Skin epidermis (tissue), 12 donors: ENCODE data around the gene TIAM1.
"Not testable (repeated sequence)": the region's sequence is repeated elsewhere in the genome, so short reads cannot be mapped to it uniquely, and the experiment has no call there.

ENCODE experiments used
- H3K27ac ChIP-seq, 21 experiments: fragments of 200-600 bp; sonication (generic) in 11 of 21; one replicate each; pipeline ENCODE4 v1.5.0; 2020; ENCODE audit warnings: mild to moderate bottlenecking in 3 of 21, inconsistent platforms in 2 of 21, moderate library complexity in 2 of 21
- H3K4me3 ChIP-seq, 7 experiments: fragments of 200-600 bp; sonication (generic) in 2 of 7; one replicate each; pipeline ENCODE4 v1.5.0; 2020; ENCODE audit warnings: inconsistent platforms in 2 of 7, mild to moderate bottlenecking in 2 of 7, moderate library complexity in 1 of 7

The TIAM1 gene

GRCh38 chr21:31228723-31229122 lies 115.3 kb downstream of the TIAM1 start:
- not testable (repeated sequence) for H3K27ac ChIP-seq, H3K4me3 ChIP-seq

- Histone ChIP-seq H3K4me3 (no peak overlapping the region), H3K27ac (no peak overlapping the region)
Measured at GRCh38 chr21:31225713-31226112, 118.3 kb downstream of the TIAM1 start.

GRCh38 chr21:31222142-31222541 lies 121.9 kb downstream of the TIAM1 start:
- Histone ChIP-seq H3K4me3 (no peak overlapping the region), H3K27ac (peak overlapping the region in 5 of 21 experiments; percentile 18 to 67 (median 29))

- Histone ChIP-seq H3K4me3 (no peak overlapping the region), H3K27ac (peak overlapping the region in 8 of 21 experiments; percentile 21 to 67 (median 32))
Measured at GRCh38 chr21:31221043-31221442, 123.0 kb downstream of the TIAM1 start.

- Histone ChIP-seq H3K27ac (peak overlapping the region in 9 of 21 experiments; percentile 4 to 67 (median 32)), H3K4me3 (no peak overlapping the region)
Measured at GRCh38 chr21:31220575-31220974, 123.5 kb downstream of the TIAM1 start.

- Histone ChIP-seq H3K27ac (peak overlapping the region in 14 of 21 experiments; percentile 0 to 67 (median 44)), H3K4me3 (peak overlapping the region in 1 of 7 experiments; percentile 7)
Measured at GRCh38 chr21:31218830-31219608, 125.0 kb downstream of the TIAM1 start.

- Histone ChIP-seq H3K27ac (no peak overlapping the region), H3K4me3 (no peak overlapping the region)
Measured at GRCh38 chr21:31216206-31216605, 127.9 kb downstream of the TIAM1 start.

- no peak overlapping the region for H3K4me3 ChIP-seq
- H3K27ac ChIP-seq: no peak overlapping the region
Measured at GRCh38 chr21:31213787-31214186, 130.3 kb downstream of the TIAM1 start.

GRCh38 chr21:31211836-31212235 lies 132.2 kb downstream of the TIAM1 start:
- no peak overlapping the region for H3K4me3 ChIP-seq
- H3K27ac ChIP-seq: no peak overlapping the region

GRCh38 chr21:31205412-31205811 lies 138.6 kb downstream of the TIAM1 start:
- Histone ChIP-seq H3K4me3 (no peak overlapping the region), H3K27ac (no peak overlapping the region)

- Histone ChIP-seq H3K27ac (no peak overlapping the region), H3K4me3 (no peak overlapping the region)
Measured at GRCh38 chr21:31204801-31205200, 139.3 kb downstream of the TIAM1 start.

- Histone ChIP-seq H3K27ac (no peak overlapping the region), H3K4me3 (no peak overlapping the region)
Measured at GRCh38 chr21:31203431-31204054, 140.5 kb downstream of the TIAM1 start.

GRCh38 chr21:31201548-31201947 lies 142.5 kb downstream of the TIAM1 start:
- no peak overlapping the region for H3K4me3 ChIP-seq
- peak overlapping the region in 14 of 21 experiments; percentile 2 to 73 (median 43) for H3K27ac ChIP-seq

GRCh38 chr21:31201144-31201543 lies 142.9 kb downstream of the TIAM1 start:
- Histone ChIP-seq H3K27ac (peak overlapping the region in 14 of 21 experiments; percentile 2 to 73 (median 43)), H3K4me3 (no peak overlapping the region)

GRCh38 chr21:31198575-31198974 lies 145.5 kb downstream of the TIAM1 start:
- Histone ChIP-seq H3K4me3 (no peak overlapping the region), H3K27ac (peak overlapping the region in 1 of 21 experiments; percentile 17)

- Histone ChIP-seq H3K27ac (no peak overlapping the region), H3K4me3 (no peak overlapping the region)
Measured at GRCh38 chr21:31196724-31197123, 147.3 kb downstream of the TIAM1 start.

GRCh38 chr21:31195334-31196015 lies 148.6 kb downstream of the TIAM1 start:
- H3K27ac ChIP-seq: peak overlapping the region in 2 of 21 experiments; percentile 50 to 74
- no peak overlapping the region for H3K4me3 ChIP-seq

GRCh38 chr21:31194510-31195293 lies 149.4 kb downstream of the TIAM1 start:
- no peak overlapping the region for H3K4me3 ChIP-seq
- peak overlapping the region in 2 of 21 experiments; percentile 50 to 74 for H3K27ac ChIP-seq

GRCh38 chr21:31193761-31194160 lies 150.3 kb downstream of the TIAM1 start:
- Histone ChIP-seq H3K27ac (no peak overlapping the region), H3K4me3 (no peak overlapping the region)

- Histone ChIP-seq H3K4me3 (no peak overlapping the region), H3K27ac (peak overlapping the region in 4 of 21 experiments; percentile 12 to 62 (median 40))
Measured at GRCh38 chr21:31191553-31191952, 152.5 kb downstream of the TIAM1 start.
